ENCODE measurements around the gene DPP10.

Gene DPP10

DNA sequence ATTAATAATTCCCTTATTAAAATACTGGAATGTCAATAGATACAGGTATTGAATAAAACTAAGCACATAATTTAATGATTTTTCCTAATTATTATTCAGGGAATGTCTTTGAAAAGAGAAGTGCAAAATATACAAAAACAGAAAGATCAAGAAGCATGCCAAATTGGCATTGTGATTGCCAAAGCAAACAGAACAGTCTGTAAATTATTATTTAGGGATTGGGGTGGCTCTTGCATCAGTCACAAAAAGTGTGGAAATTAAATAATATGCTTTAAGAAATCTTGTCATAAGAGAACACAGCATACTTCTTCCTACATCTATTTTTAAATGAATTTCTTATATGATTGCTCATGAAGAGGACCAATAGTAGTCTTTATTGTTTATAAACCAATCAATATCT, 1211.9 kb downstream of the DPP10 start:
- TF ChIP-seq TEAD4 (IDR thresholded peaks at IDR 0.05) = no peak
- no peak for TF ChIP-seq CREB1 (IDR thresholded peaks at IDR 0.05; ENCODE audit: low read depth)
- TF ChIP-seq FOXM1 (IDR thresholded peaks at IDR 0.05; ENCODE audit: borderline replicate concordance, low read depth) = no peak
- TF ChIP-seq, protein P1, sequence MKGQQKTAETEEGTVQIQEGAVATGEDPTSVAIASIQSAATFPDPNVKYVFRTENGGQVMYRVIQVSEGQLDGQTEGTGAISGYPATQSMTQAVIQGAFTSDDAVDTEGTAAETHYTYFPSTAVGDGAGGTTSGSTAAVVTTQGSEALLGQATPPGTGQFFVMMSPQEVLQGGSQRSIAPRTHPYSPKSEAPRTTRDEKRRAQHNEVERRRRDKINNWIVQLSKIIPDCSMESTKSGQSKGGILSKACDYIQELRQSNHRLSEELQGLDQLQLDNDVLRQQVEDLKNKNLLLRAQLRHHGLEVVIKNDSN (IDR thresholded peaks at IDR 0.05) = no peak

DNA sequence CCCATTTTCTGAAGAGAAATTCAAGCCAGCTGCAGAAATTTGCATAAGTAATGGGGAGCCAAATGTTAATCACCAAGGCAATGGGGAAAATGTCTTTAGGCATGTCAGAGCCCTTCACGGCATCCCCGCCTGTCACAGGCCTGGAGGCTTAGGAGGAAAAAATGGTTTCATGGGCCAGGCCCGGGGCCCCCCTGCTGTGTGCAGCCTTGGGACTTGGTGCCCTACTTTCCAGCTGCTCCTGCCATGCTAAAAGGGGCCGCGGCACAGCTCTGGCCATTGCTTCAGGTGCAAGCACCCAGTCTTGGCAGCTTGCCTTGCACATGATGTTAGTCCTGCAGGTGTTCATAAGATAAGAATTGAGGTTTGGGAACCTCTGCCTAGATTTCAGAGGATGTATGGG, 1235.7 kb downstream of the DPP10 start:
- TF ChIP-seq, protein P2, sequence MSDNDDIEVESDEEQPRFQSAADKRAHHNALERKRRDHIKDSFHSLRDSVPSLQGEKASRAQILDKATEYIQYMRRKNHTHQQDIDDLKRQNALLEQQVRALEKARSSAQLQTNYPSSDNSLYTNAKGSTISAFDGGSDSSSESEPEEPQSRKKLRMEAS (IDR thresholded peaks at IDR 0.05) = no peak
- no peak for TF ChIP-seq CEBPB (IDR thresholded peaks at IDR 0.05)
- no peak for TF ChIP-seq CREB1 (IDR thresholded peaks at IDR 0.05; ENCODE audit: low read depth)
- no peak for TF ChIP-seq ZBTB7A (IDR thresholded peaks at IDR 0.05; ENCODE audit: low read depth)
- TF ChIP-seq, protein P1 (IDR thresholded peaks at IDR 0.05) = no peak
- no peak for TF ChIP-seq YY1 (IDR thresholded peaks at IDR 0.05; ENCODE audit: low read depth)
- no peak for TF ChIP-seq TAF1 (IDR thresholded peaks at IDR 0.05; ENCODE audit: low read depth)
- TF ChIP-seq RAD21 (IDR thresholded peaks at IDR 0.05; ENCODE audit: low read depth) = no peak
- TF ChIP-seq, protein P3, sequence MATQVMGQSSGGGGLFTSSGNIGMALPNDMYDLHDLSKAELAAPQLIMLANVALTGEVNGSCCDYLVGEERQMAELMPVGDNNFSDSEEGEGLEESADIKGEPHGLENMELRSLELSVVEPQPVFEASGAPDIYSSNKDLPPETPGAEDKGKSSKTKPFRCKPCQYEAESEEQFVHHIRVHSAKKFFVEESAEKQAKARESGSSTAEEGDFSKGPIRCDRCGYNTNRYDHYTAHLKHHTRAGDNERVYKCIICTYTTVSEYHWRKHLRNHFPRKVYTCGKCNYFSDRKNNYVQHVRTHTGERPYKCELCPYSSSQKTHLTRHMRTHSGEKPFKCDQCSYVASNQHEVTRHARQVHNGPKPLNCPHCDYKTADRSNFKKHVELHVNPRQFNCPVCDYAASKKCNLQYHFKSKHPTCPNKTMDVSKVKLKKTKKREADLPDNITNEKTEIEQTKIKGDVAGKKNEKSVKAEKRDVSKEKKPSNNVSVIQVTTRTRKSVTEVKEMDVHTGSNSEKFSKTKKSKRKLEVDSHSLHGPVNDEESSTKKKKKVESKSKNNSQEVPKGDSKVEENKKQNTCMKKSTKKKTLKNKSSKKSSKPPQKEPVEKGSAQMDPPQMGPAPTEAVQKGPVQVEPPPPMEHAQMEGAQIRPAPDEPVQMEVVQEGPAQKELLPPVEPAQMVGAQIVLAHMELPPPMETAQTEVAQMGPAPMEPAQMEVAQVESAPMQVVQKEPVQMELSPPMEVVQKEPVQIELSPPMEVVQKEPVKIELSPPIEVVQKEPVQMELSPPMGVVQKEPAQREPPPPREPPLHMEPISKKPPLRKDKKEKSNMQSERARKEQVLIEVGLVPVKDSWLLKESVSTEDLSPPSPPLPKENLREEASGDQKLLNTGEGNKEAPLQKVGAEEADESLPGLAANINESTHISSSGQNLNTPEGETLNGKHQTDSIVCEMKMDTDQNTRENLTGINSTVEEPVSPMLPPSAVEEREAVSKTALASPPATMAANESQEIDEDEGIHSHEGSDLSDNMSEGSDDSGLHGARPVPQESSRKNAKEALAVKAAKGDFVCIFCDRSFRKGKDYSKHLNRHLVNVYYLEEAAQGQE (IDR thresholded peaks at IDR 0.05; ENCODE audit: low read depth) = no peak
- TF ChIP-seq TEAD4 (IDR thresholded peaks at IDR 0.05) = no peak
- TF ChIP-seq FOXM1 (IDR thresholded peaks at IDR 0.05; ENCODE audit: borderline replicate concordance, low read depth) = no peak
- TF ChIP-seq EGR1 (IDR thresholded peaks at IDR 0.05) = no peak
- TF ChIP-seq EP300 (IDR thresholded peaks at IDR 0.05; ENCODE audit: borderline replicate concordance) = no peak

DNA sequence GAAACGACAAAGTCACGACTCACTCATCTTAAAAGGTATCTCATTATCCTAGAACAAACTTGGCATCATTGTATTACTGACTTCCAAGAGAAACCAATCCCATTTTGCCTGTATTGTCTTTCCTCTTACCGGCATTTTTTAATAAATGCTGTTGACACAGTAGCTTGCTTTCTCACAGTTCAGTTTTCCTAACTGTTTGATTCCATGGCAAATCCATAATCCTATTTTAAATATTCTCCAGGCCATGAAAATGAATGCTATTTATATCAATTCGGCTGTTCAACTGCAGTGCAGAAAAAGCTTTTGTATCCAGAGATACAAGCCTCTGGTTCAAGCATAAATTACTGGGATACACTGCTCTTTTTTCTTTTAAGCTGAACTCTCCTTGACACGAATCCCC, 1241.9 kb downstream of the DPP10 start:
- TF ChIP-seq EP300 (IDR thresholded peaks at IDR 0.05; ENCODE audit: borderline replicate concordance) = no peak
- no peak for TF ChIP-seq TAF1 (IDR thresholded peaks at IDR 0.05; ENCODE audit: low read depth)
- TF ChIP-seq, protein P2 (IDR thresholded peaks at IDR 0.05) = no peak
- TF ChIP-seq ZBTB7A (IDR thresholded peaks at IDR 0.05; ENCODE audit: low read depth) = no peak
- TF ChIP-seq, protein P3 (IDR thresholded peaks at IDR 0.05; ENCODE audit: low read depth) = no peak
- no peak for TF ChIP-seq TCF12 (IDR thresholded peaks at IDR 0.05; ENCODE audit: low read depth)
- TF ChIP-seq RAD21 (IDR thresholded peaks at IDR 0.05; ENCODE audit: low read depth) = no peak
- no peak for TF ChIP-seq EGR1 (IDR thresholded peaks at IDR 0.05)
- no peak for TF ChIP-seq FOXM1 (IDR thresholded peaks at IDR 0.05; ENCODE audit: borderline replicate concordance, low read depth)
- no peak for TF ChIP-seq TEAD4 (IDR thresholded peaks at IDR 0.05)
- TF ChIP-seq CREB1 (IDR thresholded peaks at IDR 0.05; ENCODE audit: low read depth) = no peak
- TF ChIP-seq, protein P1 (IDR thresholded peaks at IDR 0.05) = no peak
- no peak for TF ChIP-seq CEBPB (IDR thresholded peaks at IDR 0.05)
- TF ChIP-seq NFIC (IDR thresholded peaks at IDR 0.05) = no peak
- no peak for TF ChIP-seq YY1 (IDR thresholded peaks at IDR 0.05; ENCODE audit: low read depth)

DNA sequence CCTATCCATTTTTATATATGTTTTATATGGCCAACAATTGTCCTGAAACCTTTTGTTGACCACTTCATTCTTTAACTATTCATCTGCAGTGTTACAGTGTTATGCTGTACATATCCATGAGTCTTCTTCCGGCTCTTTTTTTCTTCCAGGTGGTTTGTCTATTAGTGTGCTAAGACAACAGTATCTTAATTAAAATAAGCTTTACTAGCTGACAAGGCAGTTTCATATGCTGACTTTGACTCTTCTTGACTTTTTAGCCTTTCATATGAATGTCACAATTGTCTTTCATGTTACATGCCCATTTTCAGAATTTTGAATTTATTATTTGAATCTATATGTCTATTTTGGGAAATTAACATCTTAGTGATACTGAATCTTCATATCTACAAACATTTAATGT, 1249.0 kb downstream of the DPP10 start:
- TF ChIP-seq, protein P1 (IDR thresholded peaks at IDR 0.05) = no peak
- no peak for TF ChIP-seq CEBPB (IDR thresholded peaks at IDR 0.05)
- TF ChIP-seq ZBTB7A (IDR thresholded peaks at IDR 0.05; ENCODE audit: low read depth) = no peak
- no peak for TF ChIP-seq NFIC (IDR thresholded peaks at IDR 0.05)

DNA sequence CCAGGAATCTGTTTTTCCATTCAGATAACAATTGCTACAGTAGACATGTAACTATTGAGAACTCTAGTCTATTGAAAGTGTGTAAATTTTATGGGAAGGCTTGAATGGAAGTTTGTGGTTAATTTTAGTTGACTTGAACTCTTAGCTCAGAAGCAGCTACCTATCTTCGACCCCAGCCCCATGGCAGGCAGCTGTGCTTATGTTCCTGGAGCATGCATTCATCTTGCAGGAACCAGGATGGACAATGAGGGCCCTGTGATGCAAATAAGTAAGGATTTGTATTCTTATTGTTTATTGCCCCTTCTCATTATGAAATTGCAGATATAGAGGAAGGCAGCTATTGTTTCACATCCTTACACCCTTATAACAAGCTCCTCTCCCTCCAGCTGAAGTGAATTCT, 1252.2 kb downstream of the DPP10 start:
- TF ChIP-seq YY1 (IDR thresholded peaks at IDR 0.05; ENCODE audit: low read depth) (no peak), CEBPB (IDR thresholded peaks at IDR 0.05) (no peak), FOXM1 (IDR thresholded peaks at IDR 0.05; ENCODE audit: borderline replicate concordance, low read depth) (no peak), TCF12 (IDR thresholded peaks at IDR 0.05; ENCODE audit: low read depth) (no peak)
- TF ChIP-seq, protein P2 (IDR thresholded peaks at IDR 0.05) = no peak

Data from Ishikawa (cell line).